Osteocyte (in vitro differentiated cells): ENCODE data around the gene TGFB1I1. TPM values are rescaled to one million over a fixed set of nuclear protein-coding genes. Genes with fewer than 3 reads are reported as not detected.
A peak's percentile ranks its signal among the peaks of the same experiment; 100 is the strongest.

Source experiments
- DNase-seq: peaks from one replicate; pipeline ENCODE4 v3.0.0; 2021; ENCODE audit warnings: mixed read lengths; ENCODE audit not compliant: unreplicated experiment; ENCODE audit errors: extremely low spot score
- H3K27ac Mint-ChIP-seq: one replicate; pipeline ENCODE4 v1.8.0; 2021; ENCODE audit warnings: mild to moderate bottlenecking, mixed read lengths; ENCODE audit not compliant: unreplicated experiment
- H3K27me3 Mint-ChIP-seq: one replicate; pipeline ENCODE4 v1.8.0; 2021; ENCODE audit warnings: mixed read lengths; ENCODE audit not compliant: unreplicated experiment
- H3K36me3 Mint-ChIP-seq: one replicate; pipeline ENCODE4 v1.8.0; 2021; ENCODE audit warnings: mixed read lengths; ENCODE audit not compliant: unreplicated experiment
- H3K4me1 Mint-ChIP-seq: one replicate; pipeline ENCODE4 v1.8.0; 2021; ENCODE audit warnings: mixed read lengths; ENCODE audit not compliant: unreplicated experiment
- H3K4me3 Mint-ChIP-seq: one replicate; pipeline ENCODE4 v1.8.0; 2021; ENCODE audit warnings: mild to moderate bottlenecking, moderate library complexity, mixed read lengths; ENCODE audit not compliant: unreplicated experiment
- H3K9me3 Mint-ChIP-seq: one replicate; pipeline ENCODE4 v1.8.0; 2021; ENCODE audit warnings: mixed read lengths; ENCODE audit not compliant: unreplicated experiment
- CTCF ChIP-seq: fragments of 200-600 bp; sonication (generic); IDR thresholded peaks from 2 replicates; pipeline ENCODE4 v1.5.0; 2021; ENCODE audit warnings: antibody characterized with exemption, mild to moderate bottlenecking, moderate library complexity
- total RNA-seq: library from RNA; stranded (reverse); gene quantifications from 2 replicates; pipeline ENCODE4 v1.2.1, GENCODE V29; 2021

TGFB1I1 gene
- total RNA-seq, 1 donor from 2014 or later: 120 TPM

GRCh38 chr16:31458844-31459686 lies 12.9 kb upstream of the TGFB1I1 start, which contains the start of gene ARMC5:
ARMC5 (plus strand) TSS chr16:31459501; CDS start chr16:31459525, 24 bp downstream.
- peak; percentile 99 for DNase-seq
- Mint-ChIP-seq H3K4me1 (peaks cover 48% of the 10 kb centered on the region), H3K4me3 (peak within 1 kb of the TSS; percentile 89), H3K36me3 (peaks cover 11% of the 10 kb centered on the region), H3K27ac (peak within 1 kb of the TSS; percentile 96), H3K9me3 (no peaks in the 10 kb centered on the region), H3K27me3 (no peaks in the 10 kb centered on the region)
- peak; percentile 62 for TF ChIP-seq CTCF

- TF ChIP-seq CTCF: no peak
- peak; percentile 100 for DNase-seq
- Mint-ChIP-seq H3K9me3 (no peaks in the 10 kb centered on the region), H3K27me3 (no peaks in the 10 kb centered on the region), H3K4me1 (peaks cover 42% of the 10 kb centered on the region), H3K36me3 (peaks cover 13% of the 10 kb centered on the region), H3K27ac (peak overlapping the region; percentile 96), H3K4me3 (peak overlapping the region; percentile 89)
These were observed 12.0 kb upstream of the TGFB1I1 start for GRCh38 chr16:31459687-31460581.

- Mint-ChIP-seq H3K4me1 (peaks cover 36% of the 10 kb centered on the region), H3K27ac (peak overlapping the region; percentile 90), H3K27me3 (no peaks in the 10 kb centered on the region), H3K36me3 (peaks cover 19% of the 10 kb centered on the region), H3K9me3 (no peaks in the 10 kb centered on the region), H3K4me3 (peak overlapping the region; percentile 82)
- peak; percentile 71 for TF ChIP-seq CTCF
- DNase-seq: no peak
These were observed 11.4 kb upstream of the TGFB1I1 start for GRCh38 chr16:31460582-31461002.

GRCh38 chr16:31461201-31461920 lies 10.6 kb upstream of the TGFB1I1 start:
- H3K4me1 Mint-ChIP-seq: peaks cover 30% of the 10 kb centered on the region
- peak overlapping the region; percentile 90 for H3K27ac Mint-ChIP-seq
- H3K4me3 Mint-ChIP-seq: no peak overlapping the region
- DNase-seq: no peak
- no peaks in the 10 kb centered on the region for H3K9me3 Mint-ChIP-seq
- no peaks in the 10 kb centered on the region for H3K27me3 Mint-ChIP-seq
- no peak for TF ChIP-seq CTCF
- H3K36me3 Mint-ChIP-seq: peaks cover 21% of the 10 kb centered on the region
